Endothelial cell of umbilical vein (primary cell): ENCODE data around the gene COBLL1. TPM values are rescaled to one million over a fixed set of nuclear protein-coding genes. Genes with fewer than 3 reads are reported as not detected.

ENCODE experiments used
- BruUV-seq: library from RNA; stranded (reverse); fragments of 400-500 nt; replicated peaks from 2 replicates; lab custom pipeline; 2021; lab: Mats Ljungman, UMichigan
- CTCF ChIA-PET: fragments of 300-600, 350-600 bp; sonication (Branson Sonifier 250); formaldehyde crosslinking; loops from one replicate; lab custom pipeline; 2021; ENCODE audit warnings: antibody characterized with exemption, inconsistent platforms; lab: Charles Lee
- POLR2A ChIA-PET: fragments of 300-600, 350-600 bp; sonication (Branson Sonifier 250); formaldehyde crosslinking; loops from one replicate; lab custom pipeline; 2021; ENCODE audit warnings: antibody characterized with exemption, inconsistent platforms; lab: Charles Lee
- DNase-seq: peaks from one replicate; pipeline ENCODE4 v3.0.0-alpha.2; 2011; ENCODE audit warnings: low read depth, low spot score
- FAIRE-seq: peaks from 2 replicates; lab custom pipeline; 2011; peaks lifted over from hg19 to GRCh38; lab: Jason Lieb, UNC
- H2AFZ ChIP-seq: 2 replicates; pipeline ENCODE4 v1.6.0; 2012; ENCODE audit warnings: low read depth, low read length, control low read depth, inconsistent platforms
- H3K27ac ChIP-seq: 2 replicates; pipeline ENCODE4 v1.5.1; 2011; ENCODE audit warnings: low read depth, mild to moderate bottlenecking, control low read depth, low read length, moderate library complexity; ENCODE audit not compliant: insufficient read depth
- H3K27me3 ChIP-seq, 2 experiments: 2 replicates each; pipeline versions ENCODE4 v1.6.0 to v1.6.1; 2011; ENCODE audit warnings: low read length in 2 of 2, mixed read lengths in 1 of 2; ENCODE audit not compliant: control insufficient read depth in 2 of 2, insufficient read depth in 2 of 2
- H3K36me3 ChIP-seq, 2 experiments: 2 replicates in 1 of 2; 3 replicates in 1 of 2; pipeline ENCODE4 v1.5.1; 2011; ENCODE audit warnings: low read length in 2 of 2, mild to moderate bottlenecking in 1 of 2, moderate library complexity in 1 of 2; ENCODE audit not compliant: control insufficient read depth in 2 of 2, insufficient read depth in 2 of 2; ENCODE audit errors: extremely low read depth in 1 of 2
- H3K4me1 ChIP-seq: 3 replicates; pipeline ENCODE4 v1.5.1; 2011; ENCODE audit warnings: mild to moderate bottlenecking, low read length; ENCODE audit not compliant: control insufficient read depth, insufficient read depth; ENCODE audit errors: extremely low read depth
- H3K4me2 ChIP-seq: 2 replicates; pipeline ENCODE4 v1.6.1; 2011; ENCODE audit warnings: low read length, control low read depth, mixed read lengths; ENCODE audit not compliant: insufficient read depth
- H3K4me3 ChIP-seq, 3 experiments: fragments of 200-600 bp in 1 of 3; sonication (generic), shearing (Covaris generic) in 1 of 3; replicated peaks in 1 of 3; 2 replicates each; pipeline ENCODE4 v1.5.1; 2011 to 2016; ENCODE audit warnings: control low read depth in 3 of 3, low read length in 3 of 3, mild to moderate bottlenecking in 2 of 3, inconsistent platforms in 1 of 3, low read depth in 1 of 3, moderate library complexity in 1 of 3; ENCODE audit not compliant: insufficient read depth in 1 of 3
- H3K79me2 ChIP-seq: 2 replicates; pipeline ENCODE4 v1.6.0; 2012; ENCODE audit warnings: low read length, inconsistent platforms; ENCODE audit not compliant: control insufficient read depth, insufficient read depth
- H3K9ac ChIP-seq: replicated peaks from 2 replicates; pipeline ENCODE3; 2011; ENCODE audit warnings: low read length, control low read depth; ENCODE audit not compliant: insufficient read depth; ENCODE audit errors: extremely low read depth
- H3K9me1 ChIP-seq: replicated peaks from 3 replicates; pipeline ENCODE4 v1.6.0; 2011; ENCODE audit warnings: mild to moderate bottlenecking, low read length; ENCODE audit not compliant: control insufficient read depth, insufficient read depth; ENCODE audit errors: extremely low read depth
- H3K9me3 ChIP-seq: replicated peaks from 2 replicates; pipeline ENCODE4 v1.5.1; 2012; ENCODE audit warnings: low read length, inconsistent platforms; ENCODE audit not compliant: control insufficient read depth, insufficient read depth
- H4K20me1 ChIP-seq: replicated peaks from 2 replicates; pipeline ENCODE3; 2011; ENCODE audit warnings: mild to moderate bottlenecking, low read length; ENCODE audit not compliant: control insufficient read depth, insufficient read depth; ENCODE audit errors: extremely low read depth
- EZH2 ChIP-seq: IDR thresholded peaks from 2 replicates; pipeline ENCODE4 v1.6.1; 2012; ENCODE audit warnings: borderline replicate concordance, low read depth, mild to moderate bottlenecking, moderate library complexity, low read length, inconsistent platforms; ENCODE audit not compliant: severe bottlenecking
- FOS ChIP-seq: IDR thresholded peaks from 2 replicates; pipeline ENCODE4 v1.6.1; 2011; ENCODE audit warnings: mild to moderate bottlenecking, low read length, moderate library complexity, borderline replicate concordance; ENCODE audit not compliant: insufficient read depth
- GATA2 ChIP-seq: IDR thresholded peaks from 2 replicates; pipeline ENCODE4 v1.7.0; 2011; ENCODE audit warnings: low read depth, mild to moderate bottlenecking, moderate library complexity, mixed read lengths, low read length; ENCODE audit not compliant: insufficient read length, insufficient read depth
- JUN ChIP-seq: IDR thresholded peaks from 2 replicates; pipeline ENCODE4 v1.6.1; 2011; ENCODE audit warnings: borderline replicate concordance, low read depth; ENCODE audit not compliant: insufficient read length, insufficient read depth
- MYC ChIP-seq: IDR thresholded peaks from one replicate; pipeline ENCODE4 v1.6.1; 2011; ENCODE audit warnings: mild to moderate bottlenecking, low read depth, low read length
- POLR2AphosphoS5 ChIP-seq: IDR thresholded peaks from 2 replicates; pipeline ENCODE4 v1.6.1; 2012; ENCODE audit warnings: low read depth, mild to moderate bottlenecking, control low read depth, low read length, moderate library complexity; ENCODE audit not compliant: insufficient read depth
- dilution Hi-C: fragments of 300-500 bp; cut with MboI; formaldehyde crosslinking; loops from one replicate; pipeline ENCODE4 v1.15.0; 2019; ENCODE audit warnings: low sequenced_read_pairs; ENCODE audit not compliant: extremely low pct_ligation_motif_present
- intact Hi-C: fragments of 100-400 bp; cut with micrococcal nuclease; formaldehyde crosslinking; loops from one replicate; pipeline ENCODE4 v1.10.0; 2022
- polyA plus RNA-seq, 4 experiments: library from polyadenylated mRNA; depleted of rRNA in 3 of 4; stranded (reverse) in 3 of 4; unstranded in 1 of 4; fragments of >200 nt; gene quantifications; 2 replicates each; pipeline versions ENCODE4 v1.2.1 to v1.2.3, GENCODE V29; 2011 to 2012; ENCODE audit warnings: missing spikeins in 1 of 4
- total RNA-seq: library from RNA; stranded (reverse); gene quantifications from 2 replicates; pipeline ENCODE4 v1.2.3, GENCODE V29; 2021
- TF ChIP-seq, protein P1 (sequence below), 2 donors: IDR thresholded peaks; 1 replicate in 1 of 2; 2 replicates in 1 of 2; pipeline ENCODE4 v1.5.1; 2011; ENCODE audit warnings: low read length in 2 of 2, mild to moderate bottlenecking in 2 of 2, moderate library complexity in 2 of 2, control low read depth in 1 of 2, inconsistent platforms in 1 of 2, low read depth in 1 of 2; ENCODE audit not compliant: insufficient read depth in 1 of 2; ENCODE audit errors: extremely low read depth in 1 of 2

The COBLL1 gene
- total and polyA plus RNA-seq, 2 donors (not counting 3 experiments of a cell fraction or from before 2014, with no cell fraction given) = 9.1 to 38.4 TPM

GRCh38 chr2:164846276-164846675 is 4.7 kb upstream of the COBLL1 start:
- Histone ChIP-seq H2AFZ (no peak overlapping the region), H3K27me3 (no peaks in the 10 kb centered on the region), H4K20me1 (no peaks in the 10 kb centered on the region), H3K4me2 (no peak overlapping the region), H3K4me3 (no peak overlapping the region), H3K9me1 (no peaks in the 10 kb centered on the region), H3K9me3 (no peaks in the 10 kb centered on the region), H3K27ac (no peak overlapping the region), H3K36me3 (no peaks in the 10 kb centered on the region), H3K9ac (no peak overlapping the region), H3K4me1 (peaks cover 4% of the 10 kb centered on the region), H3K79me2 (no peaks in the 10 kb centered on the region)
- DNase-seq (no peak), FAIRE-seq (no peak)
- intact Hi-C loops = no loop called here
- dilution Hi-C loops = no loop called here
- BruUV-seq = no TSS peak
- POLR2A ChIA-PET = no interaction called here
- no peak for TF ChIP-seq EZH2
- TF ChIP-seq MYC = no peak
- no peak for TF ChIP-seq JUN
- TF ChIP-seq, protein P1, sequence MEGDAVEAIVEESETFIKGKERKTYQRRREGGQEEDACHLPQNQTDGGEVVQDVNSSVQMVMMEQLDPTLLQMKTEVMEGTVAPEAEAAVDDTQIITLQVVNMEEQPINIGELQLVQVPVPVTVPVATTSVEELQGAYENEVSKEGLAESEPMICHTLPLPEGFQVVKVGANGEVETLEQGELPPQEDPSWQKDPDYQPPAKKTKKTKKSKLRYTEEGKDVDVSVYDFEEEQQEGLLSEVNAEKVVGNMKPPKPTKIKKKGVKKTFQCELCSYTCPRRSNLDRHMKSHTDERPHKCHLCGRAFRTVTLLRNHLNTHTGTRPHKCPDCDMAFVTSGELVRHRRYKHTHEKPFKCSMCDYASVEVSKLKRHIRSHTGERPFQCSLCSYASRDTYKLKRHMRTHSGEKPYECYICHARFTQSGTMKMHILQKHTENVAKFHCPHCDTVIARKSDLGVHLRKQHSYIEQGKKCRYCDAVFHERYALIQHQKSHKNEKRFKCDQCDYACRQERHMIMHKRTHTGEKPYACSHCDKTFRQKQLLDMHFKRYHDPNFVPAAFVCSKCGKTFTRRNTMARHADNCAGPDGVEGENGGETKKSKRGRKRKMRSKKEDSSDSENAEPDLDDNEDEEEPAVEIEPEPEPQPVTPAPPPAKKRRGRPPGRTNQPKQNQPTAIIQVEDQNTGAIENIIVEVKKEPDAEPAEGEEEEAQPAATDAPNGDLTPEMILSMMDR (IDR thresholded peaks at IDR 0.05; ENCODE audit: extremely low read depth in 1 of 2, insufficient read depth in 1 of 2, low read depth in 1 of 2, low read length in 2 of 2) = no peak
- TF ChIP-seq FOS = no peak
- no peak for TF ChIP-seq GATA2
- TF ChIP-seq POLR2AphosphoS5 = no peak
- CTCF ChIA-PET = interaction anchor here (1.2 to 1.3 kb wide), 2 partner anchors 13 to 34 kb away, joined by 3 read pairs; no protein-coding TSS in a partner anchor
